HepG2 (cell line): ENCODE data around the gene SERPINF2. TPM values are rescaled to one million over a fixed set of nuclear protein-coding genes. Genes with fewer than 3 reads are reported as not detected.

ENCODE experiments used
- HNF4A ChIP-seq: sonication (generic); formaldehyde crosslinking; IDR thresholded peaks from 2 replicates; pipeline ENCODE4 v1.4.0; 2020; ENCODE audit warnings: missing genetic modification reagents
- JARID2 ChIP-seq: sonication (generic); formaldehyde crosslinking; IDR thresholded peaks from 2 replicates; pipeline ENCODE4 v1.8.1; 2023; ENCODE audit warnings: missing genetic modification reagents, inconsistent platforms; ENCODE audit not compliant: insufficient replicate concordance
- MAFG ChIP-seq: sonication (generic); formaldehyde crosslinking; IDR thresholded peaks from 2 replicates; pipeline ENCODE4 v1.5.1; 2020; ENCODE audit warnings: mild to moderate bottlenecking, missing genetic modification reagents
- MEIS2 ChIP-seq: sonication (generic); formaldehyde crosslinking; IDR thresholded peaks from 2 replicates; pipeline ENCODE4 v1.9.0; 2021; ENCODE audit warnings: mild to moderate bottlenecking, missing genetic modification reagents
- MTF1 ChIP-seq: sonication (generic); formaldehyde crosslinking; IDR thresholded peaks from 2 replicates; pipeline ENCODE4 v1.5.0; 2020; ENCODE audit warnings: missing genetic modification reagents
- MZF1 ChIP-seq: sonication (generic); formaldehyde crosslinking; IDR thresholded peaks from 2 replicates; pipeline ENCODE4 v1.8.1; 2023; ENCODE audit warnings: mild to moderate bottlenecking, missing genetic modification reagents, borderline replicate concordance
- NONO ChIP-seq, 2 experiments: fragments of 450-650 bp in 1 of 2; sonication (generic) in 1 of 2; formaldehyde crosslinking in 1 of 2; IDR thresholded peaks in 1 of 2; conservative IDR thresholded peaks in 1 of 2; 2 replicates each; pipeline versions ENCODE4 v1.6.1 to v1.8.0; 2017 to 2022; ENCODE audit warnings: mild to moderate bottlenecking in 1 of 2, missing genetic modification reagents in 1 of 2, moderate library complexity in 1 of 2
- SMARCC2 ChIP-seq: fragments of 450-650 bp; IDR thresholded peaks from 2 replicates; pipeline ENCODE4 v1.6.1; 2017; ENCODE audit warnings: antibody characterized with exemption, mild to moderate bottlenecking
- SRSF9 ChIP-seq: fragments of 200-400 bp; formaldehyde crosslinking; IDR thresholded peaks from 2 replicates; pipeline ENCODE4 v1.6.1; 2018; ENCODE audit warnings: borderline replicate concordance, mild to moderate bottlenecking, low read depth, low read length; ENCODE audit not compliant: insufficient read depth, poor library complexity, severe bottlenecking
- ZFP37 ChIP-seq: sonication (generic); formaldehyde crosslinking; IDR thresholded peaks from 2 replicates; pipeline ENCODE4 v1.4.0; 2020; ENCODE audit warnings: missing genetic modification reagents, borderline replicate concordance
- ZFP41 ChIP-seq: sonication (generic); formaldehyde crosslinking; IDR thresholded peaks from 2 replicates; pipeline ENCODE4 v1.4.0; 2020; ENCODE audit warnings: mild to moderate bottlenecking, missing genetic modification reagents, borderline replicate concordance
- ZNF431 ChIP-seq: sonication (generic); formaldehyde crosslinking; IDR thresholded peaks from 2 replicates; pipeline ENCODE4 v1.9.0; 2022; ENCODE audit warnings: missing genetic modification reagents, low read depth, mild to moderate bottlenecking, borderline replicate concordance
- ZNF432 ChIP-seq: sonication (generic); formaldehyde crosslinking; IDR thresholded peaks from 2 replicates; pipeline ENCODE4 v1.5.0; 2020; ENCODE audit warnings: missing genetic modification reagents, mild to moderate bottlenecking, borderline replicate concordance
- polyA plus RNA-seq, 8 experiments: library from polyadenylated mRNA; depleted of rRNA in 3 of 8; stranded (reverse) in 7 of 8; unstranded in 1 of 8; fragments of >200 nt; fragmentation: Illumina TruSeq in 4 of 8; extraction: Trizol in 4 of 8; gene quantifications; 2 replicates each; pipeline versions ENCODE4 v1.2.1 to v1.2.3, GENCODE V29; 2011 to 2016; ENCODE audit warnings: low read depth in 4 of 8, missing spikeins in 1 of 8, mixed read lengths in 1 of 8; ENCODE audit not compliant: insufficient read depth in 1 of 8
- total RNA-seq, 5 experiments: library from RNA; depleted of rRNA; stranded (reverse); fragments of >200 nt; fragmentation: Illumina TruSeq; extraction: Trizol; gene quantifications; 2 replicates each; pipeline ENCODE4 v1.2.3, GENCODE V29; 2016; ENCODE audit warnings: low read depth in 1 of 5
- TF ChIP-seq, protein P1 (sequence below): sonication (generic); formaldehyde crosslinking; IDR thresholded peaks from 2 replicates; pipeline ENCODE4 v1.4.0; 2020; ENCODE audit warnings: low read depth, missing genetic modification reagents
- TF ChIP-seq, protein P2 (sequence below): sonication (generic); formaldehyde crosslinking; conservative IDR thresholded peaks from 2 replicates; pipeline ENCODE4 v1.4.0; 2020; ENCODE audit warnings: missing genetic modification reagents
- TF ChIP-seq, protein P3 (sequence below): sonication (generic); formaldehyde crosslinking; IDR thresholded peaks from 2 replicates; pipeline ENCODE4 v1.4.0; 2020; ENCODE audit warnings: missing genetic modification reagents, borderline replicate concordance

SERPINF2 gene
- total and polyA plus RNA-seq, 2 of the 13 experiments (the other 11 are each of a cell fraction or from before 2014, with no cell fraction given) = 309 to 548 TPM

DNA sequence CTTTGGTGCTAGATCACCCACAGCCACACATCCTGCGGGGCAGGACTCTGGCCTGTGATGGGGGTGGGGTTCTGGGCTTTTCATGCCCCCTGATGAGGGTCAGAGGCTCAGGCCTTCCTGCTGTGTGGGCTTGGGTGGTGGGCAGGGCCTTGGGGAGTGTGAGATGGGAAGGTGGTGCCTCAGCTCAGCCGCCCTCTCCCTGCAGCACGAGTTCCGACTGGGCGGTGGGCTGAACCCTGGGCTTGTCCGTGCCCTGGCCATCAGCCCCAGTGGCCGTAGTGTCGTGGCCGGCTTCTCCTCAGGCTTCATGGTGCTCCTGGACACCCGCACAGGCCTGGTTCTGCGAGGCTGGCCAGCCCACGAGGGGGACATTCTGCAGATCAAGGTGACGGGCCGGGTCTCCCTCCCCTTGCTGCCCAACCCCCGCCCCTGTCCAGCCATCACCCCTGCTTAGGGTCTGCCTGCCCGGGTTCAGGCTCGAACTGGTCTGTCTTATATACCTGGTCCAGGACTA, 6.8 kb upstream of the SERPINF2 start (continued):
- TF ChIP-seq, protein P1, sequence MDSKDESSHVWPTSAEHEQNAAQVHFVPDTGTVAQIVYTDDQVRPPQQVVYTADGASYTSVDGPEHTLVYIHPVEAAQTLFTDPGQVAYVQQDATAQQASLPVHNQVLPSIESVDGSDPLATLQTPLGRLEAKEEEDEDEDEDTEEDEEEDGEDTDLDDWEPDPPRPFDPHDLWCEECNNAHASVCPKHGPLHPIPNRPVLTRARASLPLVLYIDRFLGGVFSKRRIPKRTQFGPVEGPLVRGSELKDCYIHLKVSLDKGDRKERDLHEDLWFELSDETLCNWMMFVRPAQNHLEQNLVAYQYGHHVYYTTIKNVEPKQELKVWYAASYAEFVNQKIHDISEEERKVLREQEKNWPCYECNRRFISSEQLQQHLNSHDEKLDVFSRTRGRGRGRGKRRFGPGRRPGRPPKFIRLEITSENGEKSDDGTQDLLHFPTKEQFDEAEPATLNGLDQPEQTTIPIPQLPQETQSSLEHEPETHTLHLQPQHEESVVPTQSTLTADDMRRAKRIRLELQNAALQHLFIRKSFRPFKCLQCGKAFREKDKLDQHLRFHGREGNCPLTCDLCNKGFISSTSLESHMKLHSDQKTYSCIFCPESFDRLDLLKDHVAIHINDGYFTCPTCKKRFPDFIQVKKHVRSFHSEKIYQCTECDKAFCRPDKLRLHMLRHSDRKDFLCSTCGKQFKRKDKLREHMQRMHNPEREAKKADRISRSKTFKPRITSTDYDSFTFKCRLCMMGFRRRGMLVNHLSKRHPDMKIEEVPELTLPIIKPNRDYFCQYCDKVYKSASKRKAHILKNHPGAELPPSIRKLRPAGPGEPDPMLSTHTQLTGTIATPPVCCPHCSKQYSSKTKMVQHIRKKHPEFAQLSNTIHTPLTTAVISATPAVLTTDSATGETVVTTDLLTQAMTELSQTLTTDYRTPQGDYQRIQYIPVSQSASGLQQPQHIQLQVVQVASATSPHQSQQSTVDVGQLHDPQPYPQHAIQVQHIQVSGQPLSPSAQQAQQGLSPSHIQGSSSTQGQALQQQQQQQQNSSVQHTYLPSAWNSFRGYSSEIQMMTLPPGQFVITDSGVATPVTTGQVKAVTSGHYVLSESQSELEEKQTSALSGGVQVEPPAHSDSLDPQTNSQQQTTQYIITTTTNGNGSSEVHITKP (CRISPR knock-in tag) = no peak
- TF ChIP-seq MEIS2 (CRISPR knock-in tag) (no peak), ZNF432 (CRISPR knock-in tag) (no peak), ZFP41 (CRISPR knock-in tag) (no peak), MZF1 (CRISPR knock-in tag) (no peak), MAFG (CRISPR knock-in tag) (no peak), MTF1 (no peak), ZFP37 (no peak), JARID2 (CRISPR knock-in tag) (no peak), SRSF9 (no peak), ZNF431 (CRISPR knock-in tag) (0 out of 2 replicates have a peak, but pooled peaks have one; percentile 25), NONO (IDR thresholded peaks at IDR 0.05) (no peak), NONO (CRISPR knock-in tag; conservative IDR thresholded peaks at IDR 0.05) (no peak), HNF4A (CRISPR knock-in tag) (peak; percentile 48), SMARCC2 (no peak)
- TF ChIP-seq, protein P2, sequence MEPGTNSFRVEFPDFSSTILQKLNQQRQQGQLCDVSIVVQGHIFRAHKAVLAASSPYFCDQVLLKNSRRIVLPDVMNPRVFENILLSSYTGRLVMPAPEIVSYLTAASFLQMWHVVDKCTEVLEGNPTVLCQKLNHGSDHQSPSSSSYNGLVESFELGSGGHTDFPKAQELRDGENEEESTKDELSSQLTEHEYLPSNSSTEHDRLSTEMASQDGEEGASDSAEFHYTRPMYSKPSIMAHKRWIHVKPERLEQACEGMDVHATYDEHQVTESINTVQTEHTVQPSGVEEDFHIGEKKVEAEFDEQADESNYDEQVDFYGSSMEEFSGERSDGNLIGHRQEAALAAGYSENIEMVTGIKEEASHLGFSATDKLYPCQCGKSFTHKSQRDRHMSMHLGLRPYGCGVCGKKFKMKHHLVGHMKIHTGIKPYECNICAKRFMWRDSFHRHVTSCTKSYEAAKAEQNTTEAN (CRISPR knock-in tag) = no peak
- TF ChIP-seq, protein P3, sequence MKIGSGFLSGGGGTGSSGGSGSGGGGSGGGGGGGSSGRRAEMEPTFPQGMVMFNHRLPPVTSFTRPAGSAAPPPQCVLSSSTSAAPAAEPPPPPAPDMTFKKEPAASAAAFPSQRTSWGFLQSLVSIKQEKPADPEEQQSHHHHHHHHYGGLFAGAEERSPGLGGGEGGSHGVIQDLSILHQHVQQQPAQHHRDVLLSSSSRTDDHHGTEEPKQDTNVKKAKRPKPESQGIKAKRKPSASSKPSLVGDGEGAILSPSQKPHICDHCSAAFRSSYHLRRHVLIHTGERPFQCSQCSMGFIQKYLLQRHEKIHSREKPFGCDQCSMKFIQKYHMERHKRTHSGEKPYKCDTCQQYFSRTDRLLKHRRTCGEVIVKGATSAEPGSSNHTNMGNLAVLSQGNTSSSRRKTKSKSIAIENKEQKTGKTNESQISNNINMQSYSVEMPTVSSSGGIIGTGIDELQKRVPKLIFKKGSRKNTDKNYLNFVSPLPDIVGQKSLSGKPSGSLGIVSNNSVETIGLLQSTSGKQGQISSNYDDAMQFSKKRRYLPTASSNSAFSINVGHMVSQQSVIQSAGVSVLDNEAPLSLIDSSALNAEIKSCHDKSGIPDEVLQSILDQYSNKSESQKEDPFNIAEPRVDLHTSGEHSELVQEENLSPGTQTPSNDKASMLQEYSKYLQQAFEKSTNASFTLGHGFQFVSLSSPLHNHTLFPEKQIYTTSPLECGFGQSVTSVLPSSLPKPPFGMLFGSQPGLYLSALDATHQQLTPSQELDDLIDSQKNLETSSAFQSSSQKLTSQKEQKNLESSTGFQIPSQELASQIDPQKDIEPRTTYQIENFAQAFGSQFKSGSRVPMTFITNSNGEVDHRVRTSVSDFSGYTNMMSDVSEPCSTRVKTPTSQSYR (CRISPR knock-in tag) = no peak
